CD4-positive, alpha-beta T cell (primary cell): ENCODE data around the gene CD4. TPM values are rescaled to one million over a fixed set of nuclear protein-coding genes. Genes with fewer than 3 reads are reported as not detected.
A peak's percentile ranks its signal among the peaks of the same experiment; 100 is the strongest.

Source experiments
- ATAC-seq: fragments of 200-7000 bp; cut with Tn5 transposase; one replicate; pipeline ENCODE4 v1.10.0; 2022; ENCODE audit warnings: mild to moderate bottlenecking; ENCODE audit not compliant: poor library complexity
- CTCF ChIA-PET: fragments of 350-600 bp; sonication (Branson Sonifier 250); formaldehyde crosslinking; loops from one replicate; lab custom pipeline; 2021; ENCODE audit warnings: antibody characterized with exemption, inconsistent platforms; lab: Charles Lee
- POLR2A ChIA-PET: fragments of 350-600 bp; sonication (Branson Sonifier 250); formaldehyde crosslinking; loops from one replicate; lab custom pipeline; 2021; ENCODE audit warnings: antibody characterized with exemption, inconsistent platforms; lab: Charles Lee
- DNase-seq, 14 experiments: peaks; one replicate each; pipeline ENCODE4 v3.0.0-alpha.2; 2013 to 2020; ENCODE audit warnings: mixed read lengths in 2 of 14
- H3K27ac ChIP-seq, 2 donors: one replicate each; pipeline versions ENCODE4 v1.5.1 to v1.7.0; 2013; ENCODE audit warnings: low read length in 2 of 2, low read depth in 1 of 2, mild to moderate bottlenecking in 1 of 2
- H3K27me3 ChIP-seq, 2 experiments: 1 replicate in 1 of 2; 2 replicates in 1 of 2; pipeline versions ENCODE4 v1.6.1 to v1.7.0; 2013; ENCODE audit warnings: low read length in 2 of 2, control low read depth in 1 of 2, mild to moderate bottlenecking in 1 of 2, moderate library complexity in 1 of 2; ENCODE audit not compliant: insufficient read depth in 2 of 2, control insufficient read depth in 1 of 2
- H3K36me3 ChIP-seq: one replicate; pipeline ENCODE4 v1.6.1; 2013; ENCODE audit warnings: low read length, control low read depth; ENCODE audit not compliant: insufficient read depth
- H3K4me1 ChIP-seq: one replicate; pipeline ENCODE4 v1.6.1; 2013; ENCODE audit warnings: low read length, control low read depth; ENCODE audit not compliant: insufficient read depth
- H3K4me3 ChIP-seq: one replicate; pipeline ENCODE4 v1.5.1; 2013; ENCODE audit warnings: mild to moderate bottlenecking, low read length, moderate library complexity
- H3K9me3 ChIP-seq, 2 experiments: 1 replicate in 1 of 2; 2 replicates in 1 of 2; pipeline versions ENCODE4 v1.6.1 to v1.7.0; 2013; ENCODE audit warnings: low read length in 2 of 2, mild to moderate bottlenecking in 2 of 2, control low read depth in 1 of 2, moderate library complexity in 1 of 2; ENCODE audit not compliant: control insufficient read depth in 1 of 2, insufficient read depth in 1 of 2
- H3K27ac Mint-ChIP-seq: one replicate; pipeline ENCODE4 v1.8.0; 2020; ENCODE audit warnings: mixed read lengths
- H3K27me3 Mint-ChIP-seq: one replicate; pipeline ENCODE4 v1.8.0; 2021; ENCODE audit warnings: mixed read lengths
- H3K36me3 Mint-ChIP-seq: one replicate; pipeline ENCODE4 v1.8.0; 2021; ENCODE audit warnings: low read depth, mixed read lengths
- H3K4me1 Mint-ChIP-seq: one replicate; pipeline ENCODE4 v1.8.0; 2021; ENCODE audit warnings: low read depth, mixed read lengths
- H3K4me3 Mint-ChIP-seq: one replicate; pipeline ENCODE4 v1.8.0; 2020; ENCODE audit warnings: mild to moderate bottlenecking, mixed read lengths
- H3K9me3 Mint-ChIP-seq: one replicate; pipeline ENCODE4 v1.8.0; 2020; ENCODE audit warnings: mixed read lengths
- CTCF ChIP-seq: fragments of 200-600 bp; IDR thresholded peaks from one replicate; pipeline ENCODE4 v1.8.0; 2022; ENCODE audit warnings: antibody characterized with exemption, mild to moderate bottlenecking
- intact Hi-C, 2 experiments: fragments of 100-400 bp; cut with DNase I in 1 of 2; cut with micrococcal nuclease in 1 of 2; formaldehyde crosslinking; loops; one replicate each; pipeline versions ENCODE4 v1.15.1 to v1.9.0; 2023 to 2025; cut with DNase I, micrococcal nuclease
- total RNA-seq, 174 experiments: library from RNA in 2 of 174; stranded (reverse) in 2 of 174; gene quantifications; one replicate each; pipeline ENCODE4 v1.2.3 and lab custom pipeline; 2021 to 2026

The CD4 gene
- total RNA-seq, 2 experiments from 2014 or later, result 134 to 136 TPM

DNA sequence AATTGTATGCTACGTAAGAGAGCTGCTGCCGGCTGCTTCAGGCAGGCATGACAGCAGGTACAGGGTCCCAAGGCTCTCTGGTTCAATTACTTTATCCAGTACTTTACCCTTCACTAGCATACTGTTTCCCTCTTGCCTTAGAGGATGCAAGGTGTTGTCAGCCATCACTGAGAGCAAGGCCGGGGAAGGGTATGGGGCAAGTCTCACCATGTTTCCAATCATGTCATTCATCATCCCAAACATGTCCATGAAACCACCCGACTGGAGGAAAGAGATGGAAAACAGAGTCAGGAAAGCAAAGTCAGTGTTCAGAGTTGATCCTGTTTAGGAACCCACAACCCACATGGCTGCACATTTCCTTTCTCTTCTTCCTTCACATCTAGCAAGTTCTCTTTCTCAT lies 38.8 kb upstream of the CD4 start:
- Histone ChIP-seq H3K9me3 (no peaks in the 10 kb centered on the region), H3K27me3 (no peaks in the 10 kb centered on the region), H3K4me1 (peaks cover 31% of the 10 kb centered on the region), H3K27ac (no peak overlapping the region), H3K36me3 (peaks cover 51% of the 10 kb centered on the region), H3K4me3 (no peak overlapping the region)
- ChIA-PET CTCF (no interaction called here), POLR2A (no interaction called here)
- no peaks in the 10 kb centered on the region for H3K9me3 Mint-ChIP-seq
- peaks cover 58% of the 10 kb centered on the region for H3K36me3 Mint-ChIP-seq
- TF ChIP-seq CTCF, result no peak
- no peak for ATAC-seq
- DNase-seq, result no peak
- intact Hi-C loops, result no loop called here
- peak overlapping the region; percentile 46 for H3K4me3 Mint-ChIP-seq
- no peaks in the 10 kb centered on the region for H3K27me3 Mint-ChIP-seq
- peaks cover 25% of the 10 kb centered on the region for H3K4me1 Mint-ChIP-seq
- no peak overlapping the region for H3K27ac Mint-ChIP-seq

DNA sequence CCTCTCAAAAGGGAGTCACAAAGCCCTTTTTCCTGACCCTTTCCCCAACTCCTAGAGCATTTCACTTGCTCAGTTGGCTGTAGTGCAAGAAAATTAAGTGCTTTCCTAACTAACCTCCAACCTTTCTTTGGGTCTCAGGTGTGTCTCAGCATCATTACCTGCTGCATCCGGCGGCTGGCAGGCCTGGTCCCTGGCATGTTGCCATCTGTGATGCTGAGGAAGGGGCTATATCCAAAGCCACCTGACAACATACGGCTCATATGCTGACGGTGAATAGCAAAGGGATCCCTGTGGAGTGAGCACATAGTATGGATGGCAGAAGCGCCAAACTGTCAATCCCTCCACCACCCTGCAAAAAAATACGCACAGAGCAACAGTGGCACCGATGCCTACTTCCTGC lies 37.6 kb upstream of the CD4 start:
- Mint-ChIP-seq H3K4me1 (peaks cover 19% of the 10 kb centered on the region), H3K9me3 (no peaks in the 10 kb centered on the region), H3K36me3 (peaks cover 54% of the 10 kb centered on the region), H3K27ac (peak overlapping the region; percentile 100), H3K4me3 (peak overlapping the region; percentile 96), H3K27me3 (no peaks in the 10 kb centered on the region)
- Histone ChIP-seq H3K9me3 (no peaks in the 10 kb centered on the region), H3K4me3 (peak overlapping the region; percentile 80), H3K36me3 (peaks cover 51% of the 10 kb centered on the region), H3K4me1 (peaks cover 24% of the 10 kb centered on the region), H3K27ac (peak overlapping the region; percentile 86 to 96), H3K27me3 (no peaks in the 10 kb centered on the region)
- ChIA-PET CTCF (interaction anchor here (1.6 to 2.7 kb wide), 2 partner anchors 27 to 194 kb away, joined by 4 to 10 read pairs; partner anchors contain the start of gene COPS7A), POLR2A (interaction anchor here (0.9 to 3.0 kb wide), 8 partner anchors 15 to 100 kb away, joined by 3 to 43 read pairs (median 19); partner anchors contain the start of genes CDCA3, COPS7A, PTMS and USP5)
- ATAC-seq (no peak), DNase-seq (no peak)
- intact Hi-C loops, result loop anchor here (2.0 kb wide), 3 partner anchors 27 to 63 kb away; partner anchors contain the start of genes COPS7A (in 1 of the 2) and ZNF384 (in 1 of the 2)
- TF ChIP-seq CTCF, result no peak

- peak overlapping the region; percentile 86 to 96 for H3K27ac ChIP-seq
- peaks cover 24% of the 10 kb centered on the region for H3K4me1 ChIP-seq
- peaks cover 46% of the 10 kb centered on the region for H3K36me3 ChIP-seq
- H3K4me3 Mint-ChIP-seq, result peak overlapping the region; percentile 96
- TF ChIP-seq CTCF, result no peak
- peak overlapping the region; percentile 80 for H3K4me3 ChIP-seq
- ChIA-PET CTCF (interaction anchor here (0.8 to 3.5 kb wide), 14 partner anchors 14 to 474 kb away, joined by 3 to 27 read pairs (median 8); partner anchors contain the start of genes CD4, CDCA3, COPS7A and PTMS), POLR2A (interaction anchor here (0.8 to 3.1 kb wide), 25 partner anchors 8 to 287 kb away, joined by 3 to 57 read pairs (median 8); partner anchors contain the start of genes C12orf57, CD4, CDCA3 and COPS7A)
- H3K27me3 ChIP-seq, result no peaks in the 10 kb centered on the region
- H3K9me3 Mint-ChIP-seq, result no peaks in the 10 kb centered on the region
- no peaks in the 10 kb centered on the region for H3K9me3 ChIP-seq
- intact Hi-C loops, result loop anchor here (2.0 kb wide), 3 partner anchors 28 to 64 kb away; partner anchors contain the start of genes COPS7A (in 1 of the 2) and ZNF384 (in 1 of the 2)
- ATAC-seq (peak; percentile 0), DNase-seq (peak in 2 of 14 experiments; percentile 17 to 26)
- H3K27ac Mint-ChIP-seq, result peak overlapping the region; percentile 100
- H3K36me3 Mint-ChIP-seq, result peaks cover 49% of the 10 kb centered on the region
- peaks cover 19% of the 10 kb centered on the region for H3K4me1 Mint-ChIP-seq
- H3K27me3 Mint-ChIP-seq, result no peaks in the 10 kb centered on the region
Observed at GRCh38 chr12:6752167-6752920, 37.0 kb upstream of the CD4 start.
